GM13977 (cell line): ENCODE measurements around the gene NPR1.
"Not testable (repeated sequence)": the region's sequence is repeated elsewhere in the genome, so short reads cannot be mapped to it uniquely, and the experiment has no call there.

Experiments used
- DNase-seq: peaks from one replicate; pipeline ENCODE4 v3.0.0; 2012; ENCODE audit warnings: low spot score
- CTCF ChIP-seq: IDR thresholded peaks from 2 replicates; pipeline ENCODE4 v1.5.1; 2012; ENCODE audit warnings: mild to moderate bottlenecking, control low read depth; ENCODE audit not compliant: insufficient read depth; ENCODE audit errors: extremely low read depth, missing control alignments
- in situ Hi-C: fragments of 300-500 bp; cut with MboI; formaldehyde crosslinking; loops from one replicate; pipeline ENCODE4 v1.12.0; 2022; ENCODE audit warnings: low sequenced_read_pairs, low pct_unique_long_range_greater_than_20kb, mixed read lengths, inconsistent platforms; ENCODE audit not compliant: unreplicated experiment

NPR1 gene

DNA sequence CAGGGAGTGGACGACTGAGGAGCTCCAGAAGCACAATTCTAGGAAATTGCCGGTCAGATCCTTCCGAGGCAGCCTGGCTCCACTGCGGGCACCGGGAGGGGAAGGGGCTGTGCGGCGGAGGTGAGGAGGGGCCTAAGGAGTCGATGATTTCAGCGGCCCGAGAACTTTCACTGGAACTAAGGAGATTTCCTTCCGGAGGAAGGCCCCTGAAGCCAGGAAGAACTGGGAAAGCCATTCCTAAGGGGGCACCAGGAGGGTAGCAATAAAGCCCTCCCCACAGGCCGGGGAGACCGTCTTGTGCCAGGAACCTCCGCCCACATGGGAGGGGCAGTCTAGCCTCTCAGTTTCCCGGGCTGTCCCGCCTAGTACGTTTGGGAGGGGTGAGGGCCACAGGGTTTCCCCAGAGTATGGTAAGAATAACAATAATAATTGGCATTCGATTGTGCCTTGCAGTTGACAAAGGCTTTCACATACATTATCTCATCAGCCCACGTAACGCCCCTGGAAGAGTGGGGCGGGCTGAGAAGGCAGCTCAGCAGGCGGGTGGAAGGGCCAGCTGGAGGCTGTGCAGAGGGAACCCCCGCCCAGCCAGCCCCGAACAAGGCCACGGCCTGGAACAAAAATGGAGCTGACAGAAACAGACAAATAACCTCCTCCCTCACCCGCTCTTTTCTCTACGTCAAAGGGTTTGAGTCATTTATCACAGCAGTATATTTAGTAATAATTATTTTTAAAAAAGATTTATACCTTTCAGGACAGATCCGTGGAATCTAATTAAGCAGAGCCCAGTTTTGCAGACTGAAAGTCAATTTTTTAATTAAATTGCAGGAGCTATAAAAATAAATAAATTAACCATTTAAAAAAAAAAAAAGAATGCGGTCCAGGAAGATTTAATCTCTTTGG is 19.8 kb downstream of the NPR1 start:
- DNase-seq: no peak
- in situ Hi-C loops: no loop called here
- no peak for TF ChIP-seq CTCF

DNA sequence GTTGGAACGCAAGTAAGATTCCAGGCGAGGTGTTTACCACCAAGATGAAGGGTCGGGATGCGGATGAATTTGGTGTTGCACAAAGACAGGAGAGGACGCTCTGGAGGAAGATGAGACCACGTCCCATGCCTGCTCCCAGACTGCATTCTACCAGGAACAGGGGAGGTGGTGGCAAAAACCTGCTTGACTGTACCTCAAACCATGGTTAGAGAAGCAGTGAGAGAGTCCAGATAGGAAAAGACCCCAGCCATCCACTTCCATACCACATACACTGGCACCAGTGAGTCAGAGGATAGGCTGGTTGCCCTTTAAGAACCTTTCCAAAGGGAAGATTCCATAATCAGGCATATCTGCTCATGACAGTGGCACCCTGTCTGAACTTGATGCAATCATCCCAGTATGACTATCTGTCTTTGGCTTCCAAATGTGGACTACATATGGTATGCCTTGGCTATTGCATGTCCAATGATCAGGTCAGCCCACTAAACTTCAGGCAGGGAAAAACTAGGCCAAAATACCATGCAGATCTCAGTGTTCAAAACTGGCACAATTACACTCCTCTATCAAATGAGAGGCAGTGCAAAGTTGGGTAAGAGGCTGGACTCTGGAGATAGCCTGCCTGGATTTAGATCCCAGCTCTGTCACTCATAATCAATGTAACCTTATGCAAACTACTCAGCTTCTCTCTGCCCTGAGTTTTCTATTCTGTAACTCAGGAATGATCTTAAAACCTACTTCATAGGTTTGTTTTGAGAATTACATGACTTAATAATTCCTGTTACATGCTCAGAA is 20.6 kb downstream of the NPR1 start:
- TF ChIP-seq CTCF: no peak
- DNase-seq: no peak
- in situ Hi-C loops: no loop called here

DNA sequence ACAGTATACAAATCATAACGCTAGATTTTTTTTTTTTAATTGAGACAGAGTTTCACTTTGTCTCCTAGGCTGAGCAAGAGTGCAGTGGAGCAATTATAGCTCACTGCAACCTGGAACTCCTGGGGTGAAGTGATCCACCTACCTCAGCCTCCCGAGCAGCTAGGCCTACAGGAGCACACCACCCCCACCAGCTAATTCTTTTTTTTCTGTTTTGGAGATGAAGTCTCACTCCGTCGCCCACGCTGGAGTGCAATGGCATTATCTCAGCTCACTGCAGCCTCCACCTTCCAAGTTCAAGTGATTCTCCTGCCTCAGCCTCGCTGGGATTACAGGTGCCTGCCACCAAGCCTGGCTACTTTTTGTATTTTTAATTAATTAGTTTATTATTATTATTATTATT is 21.3 kb downstream of the NPR1 start:
- no peak for DNase-seq
- no peak for TF ChIP-seq CTCF
- in situ Hi-C loops: no loop called here

- no peak for TF ChIP-seq CTCF
- in situ Hi-C loops: no loop called here
- DNase-seq: no peak
These were observed 27.0 kb downstream of the NPR1 start for GRCh38 chr1:153705484-153705883.

GRCh38 chr1:153711026-153711425 is 32.5 kb downstream of the NPR1 start:
- in situ Hi-C loops: no loop called here
- no peak for TF ChIP-seq CTCF
- no peak for DNase-seq

DNA sequence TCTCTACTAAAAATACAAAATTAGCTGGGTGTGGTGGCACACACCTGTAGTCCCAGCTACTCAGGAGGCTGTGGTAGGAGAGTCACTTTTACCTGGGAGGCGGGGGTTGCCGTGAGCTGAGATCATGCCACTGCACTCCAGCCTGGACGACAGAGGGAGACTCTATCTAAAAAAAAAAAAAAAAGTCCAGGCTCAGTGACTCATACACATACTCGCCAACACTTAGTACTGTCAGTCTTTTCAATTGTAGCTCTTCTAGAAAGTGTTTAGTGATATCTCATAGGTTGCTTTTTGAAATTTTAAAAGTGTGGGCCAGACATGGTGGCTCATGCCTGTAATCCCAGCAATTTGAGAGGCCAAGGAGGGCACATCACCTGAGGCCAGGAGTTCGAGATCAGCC is 37.7 kb downstream of the NPR1 start:
- in situ Hi-C loops, DNase-seq: not testable (repeated sequence)

GRCh38 chr1:153717330-153717729 is 38.8 kb downstream of the NPR1 start:
- DNase-seq: no peak
- in situ Hi-C loops: no loop called here
- TF ChIP-seq CTCF: no peak
